ENCODE data around the gene PTS. TPM values are rescaled to one million over a fixed set of nuclear protein-coding genes. Genes with fewer than 3 reads are reported as not detected.

Gene PTS
- total RNA-seq, 1 experiment from 2014 or later = 26.7 TPM

GRCh38 chr11:112280268-112281126 is 54.3 kb downstream of the PTS start:
- peak overlapping the region; percentile 83 for H3K4me3 Mint-ChIP-seq
- ChIA-PET POLR2A (no interaction called here), CTCF (interaction anchor here (0.6 to 3.9 kb wide), 75 partner anchors 9 to 1547 kb away, joined by 3 to 49 read pairs (median 4); partner anchors contain the start of genes ALG9, C11orf52, SDHD and TEX12)
- H3K27me3 Mint-ChIP-seq (ENCODE audit: low read depth) = no peaks in the 10 kb centered on the region; the same call in 1 of the 2 replicates
- no peaks in the 10 kb centered on the region for H3K9me3 Mint-ChIP-seq
- DNase-seq (ENCODE audit: low spot score) (peak; percentile 50), ATAC-seq (peak; percentile 73)
- H3K4me1 Mint-ChIP-seq = peaks cover 18% of the 10 kb centered on the region
- no peak overlapping the region for H3K27ac Mint-ChIP-seq
- 0 out of 2 replicates have a peak, but pooled peaks have one; percentile 37 for TF ChIP-seq PRRX2 (CRISPR knock-in tag; IDR thresholded peaks at IDR 0.05)
- peak; percentile 52 for TF ChIP-seq CTCF (IDR thresholded peaks at IDR 0.05)
- TF ChIP-seq ESRRA (CRISPR knock-in tag; IDR thresholded peaks at IDR 0.05; ENCODE audit: borderline replicate concordance) = no peak
- peak; percentile 41; the same call in 1 of the 2 replicates for TF ChIP-seq ZNF263 (CRISPR knock-in tag; IDR thresholded peaks at IDR 0.05; ENCODE audit: low read depth)
- H3K36me3 Mint-ChIP-seq = no peaks in the 10 kb centered on the region

GRCh38 chr11:112281726-112282125 is 55.5 kb downstream of the PTS start:
- H3K4me1 Mint-ChIP-seq = peaks cover 13% of the 10 kb centered on the region
- ChIA-PET CTCF (interaction anchor here (0.5 to 3.9 kb wide), 8 partner anchors 10 to 172 kb away, joined by 3 to 49 read pairs (median 21); no protein-coding TSS in a partner anchor), POLR2A (no interaction called here)
- H3K27me3 Mint-ChIP-seq (ENCODE audit: low read depth) = no peaks in the 10 kb centered on the region; the same call in 1 of the 2 replicates
- H3K9me3 Mint-ChIP-seq = no peaks in the 10 kb centered on the region
- no peaks in the 10 kb centered on the region for H3K36me3 Mint-ChIP-seq
- no peak for TF ChIP-seq ZNF121 (CRISPR knock-in tag; IDR thresholded peaks at IDR 0.05)
- no peak for TF ChIP-seq ESRRA (CRISPR knock-in tag; IDR thresholded peaks at IDR 0.05; ENCODE audit: borderline replicate concordance)
- no peak for TF ChIP-seq GTF2I (CRISPR knock-in tag; conservative IDR thresholded peaks at IDR 0.05)
- TF ChIP-seq CDX4 (CRISPR knock-in tag; IDR thresholded peaks at IDR 0.05; ENCODE audit: borderline replicate concordance) = no peak
- no peak for TF ChIP-seq E2F4 (CRISPR knock-in tag; IDR thresholded peaks at IDR 0.05; ENCODE audit: borderline replicate concordance, low read depth)
- no peak overlapping the region for H3K27ac Mint-ChIP-seq
- DNase-seq (ENCODE audit: low spot score) (no peak), ATAC-seq (no peak)
- H3K4me3 Mint-ChIP-seq = no peak overlapping the region

Other genes with a start within 250 kb of the PTS start
- gene DLAT, start 201.0 kb upstream of the PTS start, total RNA-seq (2021) = 55.7 to 60.4 TPM (median 56.6 TPM) in 3 replicates
- gene PIH1D2, start 152.4 kb upstream of the PTS start, total RNA-seq (2021) = 0.71 to 0.85 TPM (median 0.71 TPM) in 3 replicates
- 15.3 to 17.1 TPM (median 15.6 TPM) in 3 replicates for gene NKAPD1, start 152.1 kb upstream of the PTS start, total RNA-seq (2021)
- gene TIMM8B, start 139.7 kb upstream of the PTS start, total RNA-seq (2021) = 67.9 to 88.2 TPM (median 74.4 TPM) in 3 replicates
- 94.3 to 105 TPM (median 98.9 TPM) in 3 replicates for gene SDHD, start 139.6 kb upstream of the PTS start, total RNA-seq (2021)
- gene IL18, start 62.3 kb upstream of the PTS start, total RNA-seq (2021) = 0.74 to 0.82 TPM (median 0.82 TPM) in 3 replicates
- gene TEX12, start 59.1 kb upstream of the PTS start, total RNA-seq (2021) = not detected in 3 replicates
- gene BCO2, start 50.9 kb upstream of the PTS start, total RNA-seq (2021) = 0.48 to 1.3 TPM (median 1.0 TPM) in 3 replicates
- gene PLET1, start 34.4 kb downstream of the PTS start, total RNA-seq (2021) = not detected in 3 replicates